Transverse colon (tissue), 4 donors: ENCODE results near the gene PRPF19.

ENCODE experiments used
- POLR2A ChIP-seq: fragments of 450-650 bp; IDR thresholded peaks from one replicate; pipeline ENCODE4 v1.6.1; 2016; ENCODE audit warnings: antibody characterized with exemption, mild to moderate bottlenecking, moderate library complexity
- POLR2AphosphoS5 ChIP-seq, 3 donors: sonication (generic); formaldehyde crosslinking; IDR thresholded peaks; one replicate each; pipeline ENCODE4 v1.6.1; 2016; ENCODE audit warnings: antibody characterized with exemption in 3 of 3
- TF ChIP-seq, protein P1 (sequence below), 5 experiments: fragments of 200-600 bp in 3 of 5; fragments of 450-650 bp in 2 of 5; sonication (generic) in 3 of 5; IDR thresholded peaks; 1 replicate in 2 of 5; 2 replicates in 3 of 5; pipeline ENCODE4 v1.5.1; 2016 to 2017; ENCODE audit warnings: antibody characterized with exemption in 5 of 5, inconsistent platforms in 3 of 5, mild to moderate bottlenecking in 2 of 5, moderate library complexity in 1 of 5

DNA sequence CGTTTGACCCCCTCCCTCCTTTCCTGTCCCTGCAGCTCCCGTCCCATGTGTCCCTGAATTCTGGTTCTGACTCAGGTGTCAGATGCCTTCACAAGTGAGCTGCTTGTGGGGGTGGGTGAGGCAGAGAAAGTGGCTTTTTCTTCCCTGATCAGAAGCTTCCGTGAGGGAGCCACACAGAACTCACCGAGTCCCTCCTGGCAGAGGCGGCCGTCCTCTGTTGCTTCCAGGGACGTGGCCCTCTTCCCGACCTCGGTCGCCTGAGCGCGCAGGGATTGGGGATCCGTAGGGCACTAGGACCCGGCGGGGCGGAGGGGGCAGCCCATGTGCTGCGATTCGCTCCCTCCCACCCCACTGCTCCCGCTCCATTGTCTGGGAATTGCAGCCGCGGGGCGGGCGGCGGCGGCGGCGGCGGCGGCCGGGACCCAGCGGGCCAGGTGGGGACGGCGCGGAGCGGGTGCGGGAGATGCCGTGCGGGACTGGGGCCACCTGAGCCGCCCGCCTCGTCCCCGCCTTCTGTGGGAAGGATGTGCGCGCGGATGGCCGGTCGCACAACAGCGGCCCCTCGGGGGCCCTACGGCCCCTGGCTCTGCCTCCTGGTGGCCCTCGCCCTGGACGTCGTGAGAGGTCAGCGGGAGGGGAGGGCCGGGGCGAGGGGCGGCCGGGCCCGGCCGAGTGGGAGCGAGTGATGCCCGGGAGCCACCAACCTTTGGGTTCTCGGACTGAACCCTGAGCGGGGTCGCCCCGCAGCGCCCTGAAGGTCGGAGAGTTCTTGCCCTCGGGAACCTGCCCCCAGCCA lies 17.9 kb upstream of the PRPF19 start, which contains the start of gene TMEM132A:
- TF ChIP-seq, protein P1, sequence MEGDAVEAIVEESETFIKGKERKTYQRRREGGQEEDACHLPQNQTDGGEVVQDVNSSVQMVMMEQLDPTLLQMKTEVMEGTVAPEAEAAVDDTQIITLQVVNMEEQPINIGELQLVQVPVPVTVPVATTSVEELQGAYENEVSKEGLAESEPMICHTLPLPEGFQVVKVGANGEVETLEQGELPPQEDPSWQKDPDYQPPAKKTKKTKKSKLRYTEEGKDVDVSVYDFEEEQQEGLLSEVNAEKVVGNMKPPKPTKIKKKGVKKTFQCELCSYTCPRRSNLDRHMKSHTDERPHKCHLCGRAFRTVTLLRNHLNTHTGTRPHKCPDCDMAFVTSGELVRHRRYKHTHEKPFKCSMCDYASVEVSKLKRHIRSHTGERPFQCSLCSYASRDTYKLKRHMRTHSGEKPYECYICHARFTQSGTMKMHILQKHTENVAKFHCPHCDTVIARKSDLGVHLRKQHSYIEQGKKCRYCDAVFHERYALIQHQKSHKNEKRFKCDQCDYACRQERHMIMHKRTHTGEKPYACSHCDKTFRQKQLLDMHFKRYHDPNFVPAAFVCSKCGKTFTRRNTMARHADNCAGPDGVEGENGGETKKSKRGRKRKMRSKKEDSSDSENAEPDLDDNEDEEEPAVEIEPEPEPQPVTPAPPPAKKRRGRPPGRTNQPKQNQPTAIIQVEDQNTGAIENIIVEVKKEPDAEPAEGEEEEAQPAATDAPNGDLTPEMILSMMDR (IDR thresholded peaks at IDR 0.05) = no peak
- no peak for TF ChIP-seq POLR2AphosphoS5 (IDR thresholded peaks at IDR 0.05)
- TF ChIP-seq POLR2A = no peak
